Cardiac fibroblast (primary cell): Measurements from ENCODE around the gene ZNF302.

Source experiments
- DNase-seq, 2 donors: peaks; one replicate each; pipeline versions ENCODE4 v3.0.0 to v3.0.0-alpha.2; 2010; ENCODE audit warnings: low read depth in 2 of 2
- H3K4me3 ChIP-seq, 2 donors: replicated peaks in 1 of 2; 1 replicate in 1 of 2; 2 replicates in 1 of 2; pipeline ENCODE4 v1.5.1; 2011; ENCODE audit warnings: low read depth in 2 of 2, low read length in 2 of 2, mild to moderate bottlenecking in 2 of 2, moderate library complexity in 1 of 2
- TF ChIP-seq, protein P1 (sequence below): IDR thresholded peaks from one replicate; pipeline ENCODE4 v1.5.1; 2011; ENCODE audit warnings: low read depth, mild to moderate bottlenecking, low read length, inconsistent platforms

ZNF302 gene

DNA sequence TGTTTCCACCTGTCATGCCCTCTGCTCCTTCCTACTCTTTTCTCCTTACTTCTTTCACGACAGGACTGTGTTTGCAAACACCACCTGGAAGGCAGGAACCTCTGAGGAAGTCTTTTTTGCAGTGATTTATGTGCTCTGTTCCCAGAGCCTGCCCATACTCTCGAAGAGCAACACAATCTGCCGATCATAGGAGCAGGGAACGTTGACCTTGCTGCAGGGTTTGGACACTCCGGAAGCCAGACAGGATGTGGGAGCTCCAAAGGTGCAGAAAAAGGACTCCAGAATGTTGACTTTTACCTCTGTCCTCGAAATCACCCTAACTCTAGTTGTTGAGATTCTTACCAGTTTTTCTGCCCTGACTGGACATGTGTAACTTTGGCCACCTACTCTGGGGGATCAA, 47.9 kb downstream of the ZNF302 start:
- H3K4me3 ChIP-seq = no peak overlapping the region
- TF ChIP-seq, protein P1, sequence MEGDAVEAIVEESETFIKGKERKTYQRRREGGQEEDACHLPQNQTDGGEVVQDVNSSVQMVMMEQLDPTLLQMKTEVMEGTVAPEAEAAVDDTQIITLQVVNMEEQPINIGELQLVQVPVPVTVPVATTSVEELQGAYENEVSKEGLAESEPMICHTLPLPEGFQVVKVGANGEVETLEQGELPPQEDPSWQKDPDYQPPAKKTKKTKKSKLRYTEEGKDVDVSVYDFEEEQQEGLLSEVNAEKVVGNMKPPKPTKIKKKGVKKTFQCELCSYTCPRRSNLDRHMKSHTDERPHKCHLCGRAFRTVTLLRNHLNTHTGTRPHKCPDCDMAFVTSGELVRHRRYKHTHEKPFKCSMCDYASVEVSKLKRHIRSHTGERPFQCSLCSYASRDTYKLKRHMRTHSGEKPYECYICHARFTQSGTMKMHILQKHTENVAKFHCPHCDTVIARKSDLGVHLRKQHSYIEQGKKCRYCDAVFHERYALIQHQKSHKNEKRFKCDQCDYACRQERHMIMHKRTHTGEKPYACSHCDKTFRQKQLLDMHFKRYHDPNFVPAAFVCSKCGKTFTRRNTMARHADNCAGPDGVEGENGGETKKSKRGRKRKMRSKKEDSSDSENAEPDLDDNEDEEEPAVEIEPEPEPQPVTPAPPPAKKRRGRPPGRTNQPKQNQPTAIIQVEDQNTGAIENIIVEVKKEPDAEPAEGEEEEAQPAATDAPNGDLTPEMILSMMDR = no peak
- DNase-seq = no peak

DNA sequence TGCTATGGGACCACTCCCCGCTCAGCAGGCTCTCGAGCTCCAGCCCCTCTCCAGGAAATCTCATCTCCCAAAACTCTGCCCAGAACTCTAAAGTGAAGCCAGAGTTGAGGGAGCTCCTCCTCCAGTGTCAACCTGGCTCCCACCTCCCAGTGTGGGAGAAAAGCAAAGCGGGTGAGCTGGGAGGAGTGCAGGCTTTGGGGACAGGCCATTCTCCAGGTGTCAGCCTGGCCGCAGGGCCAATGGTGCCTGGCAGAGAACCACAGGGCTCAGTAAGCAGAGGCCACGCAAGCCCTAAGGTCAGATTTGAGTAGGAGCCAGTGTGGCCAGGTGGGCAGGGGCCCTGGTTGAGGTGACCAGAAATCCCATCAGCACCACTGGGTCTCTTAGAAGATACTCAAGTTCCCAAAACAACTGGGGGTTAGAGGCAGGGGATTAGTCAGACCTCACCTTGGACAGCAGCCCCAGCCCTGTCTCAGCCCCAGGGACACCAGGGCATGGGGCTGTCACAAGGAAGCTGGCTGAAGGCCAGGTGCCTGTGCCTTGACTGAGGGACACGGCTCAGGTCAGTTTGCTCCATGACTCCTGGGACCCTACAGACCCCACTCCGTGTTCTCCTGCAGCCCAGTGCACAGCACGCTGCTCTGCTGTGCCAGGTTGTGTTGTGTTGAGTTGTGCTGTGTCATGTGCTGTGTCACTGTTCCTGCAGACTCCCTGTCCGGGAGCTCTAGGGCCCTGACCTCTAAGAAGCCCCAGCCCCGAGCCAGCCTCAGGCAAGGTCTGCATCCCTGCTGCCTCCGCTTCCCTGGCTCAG, 53.7 kb downstream of the ZNF302 start:
- DNase-seq = no peak
- TF ChIP-seq, protein P1 = no peak

DNA sequence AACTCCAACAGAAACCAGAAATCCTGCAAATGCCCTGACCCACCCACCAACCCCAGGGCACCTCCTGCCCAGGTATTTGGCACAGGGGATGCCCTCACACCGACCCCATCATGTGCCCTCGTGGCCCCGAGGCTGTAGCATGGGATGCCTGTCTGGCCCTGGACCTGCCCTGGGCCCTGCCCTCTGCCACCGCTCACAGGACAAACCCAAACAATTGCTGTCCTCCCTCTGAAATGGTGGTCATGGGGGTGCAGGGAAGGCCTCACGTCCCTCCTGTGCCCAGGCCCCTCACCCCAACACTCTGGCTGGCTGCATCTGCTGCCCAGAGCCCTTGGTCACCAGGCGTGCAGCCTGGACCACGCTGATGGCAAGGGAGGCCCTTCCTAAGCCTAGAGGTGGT, 54.5 kb downstream of the ZNF302 start:
- no peak overlapping the region for H3K4me3 ChIP-seq
- TF ChIP-seq, protein P1 = no peak
- no peak for DNase-seq

More for the DNA sequence above, 53.7 kb downstream of the ZNF302 start:
- H3K4me3 ChIP-seq = no peak overlapping the region

DNA sequence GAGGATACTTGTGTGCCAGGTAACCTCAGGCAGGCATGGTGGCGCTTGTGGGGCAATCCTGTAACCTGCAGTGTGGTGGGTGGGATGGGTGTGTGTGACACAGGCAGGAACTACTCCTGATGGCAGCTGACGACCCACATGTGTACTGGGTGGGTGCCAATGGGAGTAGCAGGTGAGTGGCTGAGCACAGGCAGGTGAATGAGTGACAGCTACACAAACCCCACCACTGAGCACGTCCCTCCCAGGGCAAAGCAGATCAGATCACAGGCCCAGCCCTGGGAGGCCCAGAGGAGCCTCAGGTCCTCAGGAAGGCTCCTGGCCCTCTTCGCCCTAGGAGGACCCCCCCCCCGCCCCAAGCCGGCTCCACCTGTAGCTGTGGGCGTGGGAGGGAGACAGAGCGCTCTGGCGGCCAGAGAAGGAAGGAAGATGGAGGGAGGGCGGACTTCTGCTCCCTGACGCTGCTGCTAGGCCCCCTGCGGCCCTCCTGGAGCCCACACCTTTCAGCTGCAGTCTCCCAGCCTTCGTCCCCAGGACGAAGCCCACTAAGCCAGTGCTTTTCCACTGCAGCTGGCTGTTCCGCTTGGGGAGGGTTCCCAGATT, 55.2 kb downstream of the ZNF302 start:
- DNase-seq = no peak
- TF ChIP-seq, protein P1 = no peak
- H3K4me3 ChIP-seq = peak overlapping the region; percentile 64 to 76

DNA sequence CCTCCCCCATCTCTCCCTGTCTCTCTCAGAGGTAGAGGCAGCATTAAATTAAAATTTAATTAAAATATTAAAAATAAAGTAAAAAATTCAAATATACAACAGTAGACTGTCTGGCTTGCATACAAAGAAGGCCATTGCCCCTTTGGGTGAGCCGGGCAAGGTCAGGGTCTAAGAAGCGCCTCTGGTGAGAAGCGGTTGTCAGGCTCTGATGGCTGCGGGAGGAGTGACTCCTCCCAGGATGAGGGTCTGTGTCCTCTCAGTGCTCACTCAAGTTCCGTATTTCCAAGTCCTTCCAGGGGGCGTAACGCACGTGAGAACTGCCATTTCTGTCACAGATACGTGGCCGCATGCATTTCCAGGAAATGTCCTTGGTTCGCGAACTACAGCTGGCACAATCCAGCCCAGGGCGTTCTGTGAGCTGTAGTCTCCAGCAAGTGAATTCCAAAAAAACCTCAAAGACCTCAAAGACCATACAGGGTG, 55.8 kb downstream of the ZNF302 start:
- peak overlapping the region; percentile 64 to 76 for H3K4me3 ChIP-seq
- TF ChIP-seq, protein P1 = no peak
- no peak for DNase-seq

DNA sequence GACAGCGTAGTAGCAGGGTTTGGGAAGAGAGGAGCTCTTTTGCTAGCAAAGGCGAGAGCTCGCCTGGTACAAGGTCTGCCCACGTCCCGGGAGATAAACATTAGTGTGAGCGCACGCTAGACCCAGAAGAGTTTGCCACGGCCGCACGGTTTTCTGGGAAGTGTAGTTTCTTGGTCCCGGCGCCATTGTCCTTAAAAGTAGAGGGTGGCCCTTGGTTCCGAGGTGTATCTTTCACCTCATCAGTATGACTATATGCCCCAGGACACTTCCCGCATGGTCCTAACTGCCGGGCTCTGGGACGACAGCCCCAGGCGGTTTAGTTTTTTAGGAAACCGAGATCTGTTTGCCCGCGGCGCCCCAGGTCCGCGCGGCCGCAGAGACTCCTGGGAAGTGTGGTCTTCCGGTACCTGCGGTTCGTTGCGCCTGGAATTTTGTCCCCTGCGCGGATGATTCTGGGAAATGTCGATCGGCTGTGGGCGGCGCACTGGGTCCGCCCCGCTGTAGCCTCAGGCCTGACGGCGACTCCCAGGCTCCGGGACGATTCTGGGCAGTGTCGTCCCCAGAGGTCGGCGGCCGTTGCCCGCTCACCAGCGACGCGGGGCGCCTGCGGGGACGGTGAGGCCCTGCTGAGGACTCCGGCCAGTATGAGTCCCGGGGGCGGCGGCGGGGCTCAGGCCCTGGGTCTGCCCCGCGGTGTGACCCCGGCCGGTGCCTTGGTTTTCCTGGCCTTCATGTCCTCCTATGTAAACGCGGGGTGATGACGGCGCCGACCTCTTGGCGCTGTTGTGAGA, 56.5 kb downstream of the ZNF302 start, which contains the start of gene ZNF181:
Gene ZNF181 (plus strand): TSS at position 498 of the 791 bp plus-strand sequence. CDS start 795 bp downstream, outside the sequence.
- TF ChIP-seq, protein P1 = no peak
- H3K4me3 ChIP-seq = peak within 1 kb of the TSS; percentile 64 to 76
- DNase-seq = peak; percentile 92 to 93
